Measurements from ENCODE around the gene CATSPER1.

GRCh38 chr11:66012946-66013761 lies 13.1 kb downstream of the CATSPER1 start:
- TF ChIP-seq CTCF (conservative IDR thresholded peaks at IDR 0.05) (no peak), EZH2 (IDR thresholded peaks at IDR 0.05; ENCODE audit: low read depth) (no peak)
